MG63 (cell line): Measurements from ENCODE around the gene BHLHA9. TPM values are rescaled to one million over a fixed set of nuclear protein-coding genes. Genes with fewer than 3 reads are reported as not detected.
A peak's percentile ranks its signal among the peaks of the same experiment; 100 is the strongest.

Source experiments
- DNase-seq: peaks from one replicate; pipeline ENCODE4 v3.0.0-alpha.2; 2020
- H3K27me3 ChIP-seq: fragments of 250-450 bp; sonication (Bioruptor Pico); 2 replicates; pipeline ENCODE4 v1.5.1; 2020; ENCODE audit warnings: mild to moderate bottlenecking, moderate library complexity
- H3K36me3 ChIP-seq: fragments of 250-450 bp; sonication (Bioruptor Pico); 2 replicates; pipeline ENCODE4 v1.5.1; 2020; ENCODE audit warnings: mild to moderate bottlenecking, moderate library complexity
- H3K4me3 ChIP-seq: fragments of 250-450 bp; sonication (Bioruptor Pico); 2 replicates; pipeline ENCODE4 v1.5.1; 2020; ENCODE audit warnings: mild to moderate bottlenecking, moderate library complexity
- H3K9me3 ChIP-seq: fragments of 250-450 bp; sonication (Bioruptor Pico); 2 replicates; pipeline ENCODE4 v1.5.1; 2020; ENCODE audit warnings: mild to moderate bottlenecking, moderate library complexity
- total RNA-seq: library from RNA; depleted of rRNA; stranded (reverse); fragments of >200 nt; shearing (Covaris generic); gene quantifications from 2 replicates; pipeline ENCODE4 v1.2.3, GENCODE V29; 2014; ENCODE audit warnings: low replicate concordance; rRNA removed

The BHLHA9 gene
- not detected in 2 replicates for total RNA-seq

GRCh38 chr17:1270210-1271029, at the start of gene BHLHA9:
TSS of gene BHLHA9 (plus strand) at chr17:1270444. CDS start at chr17:1270564, 120 bp downstream.
- Histone ChIP-seq H3K9me3 (no peaks in the 10 kb centered on the region), H3K4me3 (no peak within 1 kb of the TSS), H3K27me3 (no peaks in the 10 kb centered on the region), H3K36me3 (no peaks in the 10 kb centered on the region)
- no peak for DNase-seq

- Histone ChIP-seq H3K27me3 (no peaks in the 10 kb centered on the region), H3K4me3 (no peak overlapping the region), H3K9me3 (no peaks in the 10 kb centered on the region), H3K36me3 (no peaks in the 10 kb centered on the region)
- no peak for DNase-seq
Measured at GRCh38 chr17:1221209-1221608, 49.0 kb upstream of the BHLHA9 start.

GRCh38 chr17:1222321-1222720, 47.9 kb upstream of the BHLHA9 start:
- H3K27me3 ChIP-seq = no peaks in the 10 kb centered on the region
- no peak for DNase-seq
- H3K4me3 ChIP-seq = no peak overlapping the region
- no peaks in the 10 kb centered on the region for H3K9me3 ChIP-seq
- H3K36me3 ChIP-seq = no peaks in the 10 kb centered on the region

GRCh38 chr17:1223662-1224061, 46.6 kb upstream of the BHLHA9 start:
- Histone ChIP-seq H3K9me3 (no peaks in the 10 kb centered on the region), H3K36me3 (no peaks in the 10 kb centered on the region), H3K27me3 (no peaks in the 10 kb centered on the region), H3K4me3 (no peak overlapping the region)
- no peak for DNase-seq

- DNase-seq = no peak
- Histone ChIP-seq H3K36me3 (no peaks in the 10 kb centered on the region), H3K9me3 (no peaks in the 10 kb centered on the region), H3K4me3 (no peak overlapping the region), H3K27me3 (peaks cover under 1% of the 10 kb centered on the region; the same call in 1 of the 2 replicates)
Measured at GRCh38 chr17:1224330-1224729, 45.9 kb upstream of the BHLHA9 start.

- H3K27me3 ChIP-seq = peaks cover 5% of the 10 kb centered on the region; the same call in 1 of the 2 replicates
- H3K4me3 ChIP-seq = no peak overlapping the region
- DNase-seq = no peak
- no peaks in the 10 kb centered on the region for H3K9me3 ChIP-seq
- H3K36me3 ChIP-seq = no peaks in the 10 kb centered on the region
Measured at GRCh38 chr17:1226308-1226707, 43.9 kb upstream of the BHLHA9 start.

- Histone ChIP-seq H3K4me3 (no peak overlapping the region), H3K27me3 (peaks cover 5% of the 10 kb centered on the region; the same call in 1 of the 2 replicates), H3K36me3 (no peaks in the 10 kb centered on the region), H3K9me3 (no peaks in the 10 kb centered on the region)
- DNase-seq = no peak
Measured at GRCh38 chr17:1227365-1227764, 42.9 kb upstream of the BHLHA9 start.

- no peaks in the 10 kb centered on the region for H3K9me3 ChIP-seq
- DNase-seq = no peak
- peaks cover 5% of the 10 kb centered on the region; the same call in 1 of the 2 replicates for H3K27me3 ChIP-seq
- no peaks in the 10 kb centered on the region for H3K36me3 ChIP-seq
- H3K4me3 ChIP-seq = no peak overlapping the region
Measured at GRCh38 chr17:1227917-1228780, 42.1 kb upstream of the BHLHA9 start.

- no peak overlapping the region for H3K4me3 ChIP-seq
- H3K36me3 ChIP-seq = no peaks in the 10 kb centered on the region
- DNase-seq = no peak
- no peaks in the 10 kb centered on the region for H3K9me3 ChIP-seq
- H3K27me3 ChIP-seq = peaks cover 5% of the 10 kb centered on the region; the same call in 1 of the 2 replicates
Measured at GRCh38 chr17:1228781-1229348, 41.4 kb upstream of the BHLHA9 start.

GRCh38 chr17:1229349-1229899, 40.8 kb upstream of the BHLHA9 start:
- Histone ChIP-seq H3K4me3 (peak overlapping the region; percentile 40), H3K27me3 (peaks cover 5% of the 10 kb centered on the region; the same call in 1 of the 2 replicates), H3K36me3 (no peaks in the 10 kb centered on the region), H3K9me3 (no peaks in the 10 kb centered on the region)
- peak; percentile 27 for DNase-seq

- DNase-seq = no peak
- Histone ChIP-seq H3K36me3 (no peaks in the 10 kb centered on the region), H3K9me3 (no peaks in the 10 kb centered on the region), H3K27me3 (peaks cover 5% of the 10 kb centered on the region; the same call in 1 of the 2 replicates), H3K4me3 (peak overlapping the region; percentile 40)
Measured at GRCh38 chr17:1229900-1230501, 40.2 kb upstream of the BHLHA9 start.

GRCh38 chr17:1231456-1231855, 38.8 kb upstream of the BHLHA9 start:
- peak; percentile 23 for DNase-seq
- Histone ChIP-seq H3K27me3 (peaks cover 5% of the 10 kb centered on the region; the same call in 1 of the 2 replicates), H3K4me3 (no peak overlapping the region), H3K36me3 (no peaks in the 10 kb centered on the region), H3K9me3 (no peaks in the 10 kb centered on the region)

- Histone ChIP-seq H3K4me3 (no peak overlapping the region), H3K36me3 (no peaks in the 10 kb centered on the region), H3K9me3 (no peaks in the 10 kb centered on the region), H3K27me3 (peaks cover 5% of the 10 kb centered on the region; the same call in 1 of the 2 replicates)
- no peak for DNase-seq
Measured at GRCh38 chr17:1232331-1232730, 37.9 kb upstream of the BHLHA9 start.

GRCh38 chr17:1232786-1233185, 37.5 kb upstream of the BHLHA9 start:
- peak; percentile 75 for DNase-seq
- H3K4me3 ChIP-seq = no peak overlapping the region
- peaks cover 5% of the 10 kb centered on the region; the same call in 1 of the 2 replicates for H3K27me3 ChIP-seq
- H3K9me3 ChIP-seq = no peaks in the 10 kb centered on the region
- no peaks in the 10 kb centered on the region for H3K36me3 ChIP-seq

GRCh38 chr17:1234455-1234854, 35.8 kb upstream of the BHLHA9 start:
- H3K27me3 ChIP-seq = peaks cover 4% of the 10 kb centered on the region; the same call in 1 of the 2 replicates
- H3K4me3 ChIP-seq = no peak overlapping the region
- no peaks in the 10 kb centered on the region for H3K36me3 ChIP-seq
- H3K9me3 ChIP-seq = no peaks in the 10 kb centered on the region
- no peak for DNase-seq

- Histone ChIP-seq H3K27me3 (no peaks in the 10 kb centered on the region), H3K4me3 (no peak overlapping the region), H3K36me3 (no peaks in the 10 kb centered on the region), H3K9me3 (no peaks in the 10 kb centered on the region)
- DNase-seq = no peak
Measured at GRCh38 chr17:1237471-1237870, 32.8 kb upstream of the BHLHA9 start.
